ENCODE results near the gene SLC15A5. TPM values are rescaled to one million over a fixed set of nuclear protein-coding genes. Genes with fewer than 3 reads are reported as not detected.

Gene SLC15A5
- total RNA-seq, 1 donor from 2014 or later, result 0.41 TPM

GRCh38 chr12:16269946-16270345, 7.5 kb downstream of the SLC15A5 start:
- FAIRE-seq (no peak), DNase-seq (ENCODE audit: low spot score in 2 of 2) (no peak)

- FAIRE-seq (no peak), DNase-seq (ENCODE audit: low spot score in 2 of 2) (no peak)
Measured at GRCh38 chr12:16266085-16266484, 11.4 kb downstream of the SLC15A5 start.

- FAIRE-seq (no peak), DNase-seq (ENCODE audit: low spot score in 2 of 2) (no peak)
Measured at GRCh38 chr12:16261944-16262475, 15.5 kb downstream of the SLC15A5 start.

- FAIRE-seq (no peak), DNase-seq (ENCODE audit: low spot score in 2 of 2) (no peak)
Measured at GRCh38 chr12:16260206-16260605, 17.3 kb downstream of the SLC15A5 start.

- DNase-seq (ENCODE audit: low spot score in 2 of 2) (no peak), FAIRE-seq (no peak)
Measured at GRCh38 chr12:16258963-16259362, 18.5 kb downstream of the SLC15A5 start.

- FAIRE-seq (no peak), DNase-seq (ENCODE audit: low spot score in 2 of 2) (no peak)
Measured at GRCh38 chr12:16246264-16246663, 31.2 kb downstream of the SLC15A5 start.

- FAIRE-seq (no peak), DNase-seq (ENCODE audit: low spot score in 2 of 2) (no peak)
Measured at GRCh38 chr12:16245209-16245608, 32.3 kb downstream of the SLC15A5 start.

GRCh38 chr12:16243487-16244412, 33.7 kb downstream of the SLC15A5 start:
- DNase-seq (ENCODE audit: low spot score in 2 of 2) (no peak), FAIRE-seq (no peak)

GRCh38 chr12:16241346-16241745, 36.1 kb downstream of the SLC15A5 start:
- no peak for FAIRE-seq

GRCh38 chr12:16238661-16239060, 38.8 kb downstream of the SLC15A5 start:
- no peak for FAIRE-seq
- DNase-seq (ENCODE audit: low spot score in 2 of 2), result no peak

More at GRCh38 chr12:16241346-16241745, 36.1 kb downstream of the SLC15A5 start:
- no peak for DNase-seq (ENCODE audit: low spot score in 2 of 2)

- no peak for FAIRE-seq
Measured at GRCh38 chr12:16229676-16230075, 47.8 kb downstream of the SLC15A5 start.

GRCh38 chr12:16228067-16228466, 49.4 kb downstream of the SLC15A5 start:
- DNase-seq (ENCODE audit: low spot score in 2 of 2) (no peak), FAIRE-seq (no peak)

More at GRCh38 chr12:16229676-16230075, 47.8 kb downstream of the SLC15A5 start:
- no peak for DNase-seq (ENCODE audit: low spot score in 2 of 2)

GRCh38 chr12:16225692-16226091, 51.8 kb downstream of the SLC15A5 start:
- FAIRE-seq (no peak), DNase-seq (ENCODE audit: low spot score in 2 of 2) (no peak)

- DNase-seq (ENCODE audit: low spot score in 2 of 2), result no peak
- no peak for FAIRE-seq
Measured at GRCh38 chr12:16224196-16224595, 53.3 kb downstream of the SLC15A5 start.

GRCh38 chr12:16221776-16222175, 55.7 kb downstream of the SLC15A5 start:
- FAIRE-seq (no peak), DNase-seq (ENCODE audit: low spot score in 2 of 2) (no peak)

GRCh38 chr12:16220120-16220519, 57.4 kb downstream of the SLC15A5 start:
- FAIRE-seq (no peak), DNase-seq (ENCODE audit: low spot score in 2 of 2) (no peak)

GRCh38 chr12:16218934-16219751, 58.3 kb downstream of the SLC15A5 start:
- no peak for FAIRE-seq
- DNase-seq (ENCODE audit: low spot score in 2 of 2), result no peak

- FAIRE-seq (no peak), DNase-seq (ENCODE audit: low spot score in 2 of 2) (no peak)
Measured at GRCh38 chr12:16218234-16218633, 59.3 kb downstream of the SLC15A5 start.

- FAIRE-seq, result no peak
Measured at GRCh38 chr12:16211731-16212130, 65.8 kb downstream of the SLC15A5 start.

GRCh38 chr12:16198884-16199283, 78.6 kb downstream of the SLC15A5 start:
- FAIRE-seq (no peak), DNase-seq (ENCODE audit: low spot score in 2 of 2) (no peak)

More at GRCh38 chr12:16211731-16212130, 65.8 kb downstream of the SLC15A5 start:
- no peak for DNase-seq (ENCODE audit: low spot score in 2 of 2)

GRCh38 chr12:16197600-16197999, 79.9 kb downstream of the SLC15A5 start:
- no peak for DNase-seq (ENCODE audit: low spot score in 2 of 2)
- FAIRE-seq, result no peak
